Large intestine (tissue), 3 donors: ENCODE results near the gene SPSB1. TPM values are rescaled to one million over a fixed set of nuclear protein-coding genes. Genes with fewer than 3 reads are reported as not detected.

Source experiments
- DNase-seq, 2 donors: peaks; one replicate each; pipeline versions ENCODE4 v3.0.0 to v3.0.0-alpha.2; 2013
- H3K27ac ChIP-seq: one replicate; pipeline ENCODE4 v1.5.1; 2013; ENCODE audit warnings: low read length
- H3K27me3 ChIP-seq: 2 replicates; pipeline ENCODE4 v1.6.1; 2013; ENCODE audit warnings: low read length; ENCODE audit not compliant: control insufficient read depth, insufficient read depth
- H3K36me3 ChIP-seq: 2 replicates; pipeline ENCODE4 v1.6.1; 2013; ENCODE audit warnings: low read length; ENCODE audit not compliant: control insufficient read depth, insufficient read depth
- H3K4me1 ChIP-seq: one replicate; pipeline ENCODE4 v1.6.1; 2013; ENCODE audit warnings: low read length; ENCODE audit not compliant: control insufficient read depth, insufficient read depth
- H3K4me3 ChIP-seq: one replicate; pipeline ENCODE4 v1.5.1; 2013; ENCODE audit warnings: low read length
- H3K9me3 ChIP-seq: one replicate; pipeline ENCODE4 v1.6.1; 2013; ENCODE audit warnings: mild to moderate bottlenecking, low read depth, low read length, moderate library complexity; ENCODE audit not compliant: control insufficient read depth
- WGBS: methylation state at CpG from one replicate; pipeline ENCODE4 v1.1.5; 2013; ENCODE audit warnings: low lambda C conversion rate; ENCODE audit not compliant: insufficient coverage; 5-methylcytosine and 5-hydroxymethylcytosine counted together
- polyA plus RNA-seq: library from polyadenylated mRNA; unstranded; fragments of 120-200 nt; gene quantifications from one replicate; pipeline ENCODE4 v1.2.1, GENCODE V29; 2013

SPSB1 gene
- polyA plus RNA-seq, 1 donor: 23.7 TPM

- Histone ChIP-seq H3K27me3 (no peaks in the 10 kb centered on the region), H3K4me3 (no peak overlapping the region), H3K27ac (peak overlapping the region; percentile 85), H3K9me3 (no peaks in the 10 kb centered on the region), H3K4me1 (peaks cover 51% of the 10 kb centered on the region), H3K36me3 (peaks cover 50% of the 10 kb centered on the region)
- no peak for DNase-seq
- WGBS: no CpG with 5 or more reads among the region's 21 CpGs
These were observed 44.1 kb upstream of the SPSB1 start for GRCh38 chr1:9248341-9249262.

- DNase-seq: no peak
- Histone ChIP-seq H3K4me3 (no peak overlapping the region), H3K9me3 (no peaks in the 10 kb centered on the region), H3K27ac (peak overlapping the region; percentile 85), H3K36me3 (peaks cover 50% of the 10 kb centered on the region), H3K27me3 (no peaks in the 10 kb centered on the region), H3K4me1 (peaks cover 53% of the 10 kb centered on the region)
- no CpG with 5 or more reads among the region's 3 CpGs for WGBS
These were observed 43.5 kb upstream of the SPSB1 start for GRCh38 chr1:9249263-9249533.

GRCh38 chr1:9249534-9250410 is 42.9 kb upstream of the SPSB1 start:
- H3K4me3 ChIP-seq: no peak overlapping the region
- H3K9me3 ChIP-seq: no peaks in the 10 kb centered on the region
- H3K36me3 ChIP-seq: peaks cover 50% of the 10 kb centered on the region
- peak overlapping the region; percentile 85 for H3K27ac ChIP-seq
- WGBS: no CpG with 5 or more reads among the region's 17 CpGs
- H3K27me3 ChIP-seq: no peaks in the 10 kb centered on the region
- peak; percentile 67 to 86 for DNase-seq
- peaks cover 48% of the 10 kb centered on the region for H3K4me1 ChIP-seq

GRCh38 chr1:9250411-9251381 is 42.0 kb upstream of the SPSB1 start:
- no peaks in the 10 kb centered on the region for H3K27me3 ChIP-seq
- H3K36me3 ChIP-seq: peaks cover 45% of the 10 kb centered on the region
- H3K27ac ChIP-seq: peak overlapping the region; percentile 68
- no CpG with 5 or more reads among the region's 21 CpGs for WGBS
- DNase-seq: peak; percentile 62 to 77
- peaks cover 47% of the 10 kb centered on the region for H3K4me1 ChIP-seq
- no peak overlapping the region for H3K4me3 ChIP-seq
- H3K9me3 ChIP-seq: no peaks in the 10 kb centered on the region

- no peak overlapping the region for H3K4me3 ChIP-seq
- WGBS: no CpG with 5 or more reads among the region's 6 CpGs
- peaks cover 46% of the 10 kb centered on the region for H3K36me3 ChIP-seq
- H3K27ac ChIP-seq: no peak overlapping the region
- H3K9me3 ChIP-seq: no peaks in the 10 kb centered on the region
- peaks cover 47% of the 10 kb centered on the region for H3K4me1 ChIP-seq
- H3K27me3 ChIP-seq: no peaks in the 10 kb centered on the region
- no peak for DNase-seq
These were observed 41.2 kb upstream of the SPSB1 start for GRCh38 chr1:9251501-9251900.

GRCh38 chr1:9253004-9253403 is 39.7 kb upstream of the SPSB1 start:
- no CpG with 5 or more reads among the region's 8 CpGs for WGBS

GRCh38 chr1:9253453-9254105 is 39.1 kb upstream of the SPSB1 start:
- DNase-seq: no peak
- Histone ChIP-seq H3K36me3 (peaks cover 39% of the 10 kb centered on the region), H3K27me3 (no peaks in the 10 kb centered on the region), H3K4me1 (peaks cover 44% of the 10 kb centered on the region), H3K9me3 (peaks cover 3% of the 10 kb centered on the region), H3K4me3 (no peak overlapping the region), H3K27ac (peak overlapping the region; percentile 22)
- WGBS: no CpG with 5 or more reads among the region's 10 CpGs

More at GRCh38 chr1:9253004-9253403, 39.7 kb upstream of the SPSB1 start:
- no peaks in the 10 kb centered on the region for H3K27me3 ChIP-seq
- peaks cover 2% of the 10 kb centered on the region for H3K9me3 ChIP-seq
- no peak overlapping the region for H3K4me3 ChIP-seq
- H3K36me3 ChIP-seq: peaks cover 39% of the 10 kb centered on the region
- H3K4me1 ChIP-seq: peaks cover 47% of the 10 kb centered on the region
- peak in 1 of 2 donors; percentile 63 for DNase-seq
- peak overlapping the region; percentile 22 for H3K27ac ChIP-seq

- no peak for DNase-seq
- no peak overlapping the region for H3K4me3 ChIP-seq
- no peaks in the 10 kb centered on the region for H3K27me3 ChIP-seq
- peaks cover 28% of the 10 kb centered on the region for H3K36me3 ChIP-seq
- no peak overlapping the region for H3K27ac ChIP-seq
- peaks cover 3% of the 10 kb centered on the region for H3K9me3 ChIP-seq
- H3K4me1 ChIP-seq: peaks cover 16% of the 10 kb centered on the region
- no CpG with 5 or more reads among the region's 7 CpGs for WGBS
These were observed 36.4 kb upstream of the SPSB1 start for GRCh38 chr1:9256332-9256731.

GRCh38 chr1:9257851-9258250 is 34.8 kb upstream of the SPSB1 start:
- H3K36me3 ChIP-seq: peaks cover 32% of the 10 kb centered on the region
- peaks cover 10% of the 10 kb centered on the region for H3K4me1 ChIP-seq
- no CpG with 5 or more reads among the region's 22 CpGs for WGBS
- H3K9me3 ChIP-seq: peaks cover 3% of the 10 kb centered on the region
- no peaks in the 10 kb centered on the region for H3K27me3 ChIP-seq
- H3K4me3 ChIP-seq: no peak overlapping the region
- H3K27ac ChIP-seq: no peak overlapping the region
- no peak for DNase-seq
